Suprapubic skin (tissue), 4 donors: ENCODE measurements around the gene SHCBP1L. TPM values are rescaled to one million over a fixed set of nuclear protein-coding genes. Genes with fewer than 3 reads are reported as not detected.
"Not testable (repeated sequence)": the region's sequence is repeated elsewhere in the genome, so short reads cannot be mapped to it uniquely, and the experiment has no call there.

Experiments used
- DNase-seq, 2 donors: peaks; one replicate each; pipeline ENCODE4 v3.0.0-alpha.2; 2019; ENCODE audit warnings: low spot score in 2 of 2
- H3K27ac ChIP-seq: fragments of 200-600 bp; sonication (generic); one replicate; pipeline ENCODE4 v1.5.1; 2019
- H3K27me3 ChIP-seq: fragments of 200-600 bp; sonication (generic); one replicate; pipeline ENCODE4 v1.5.1; 2019
- H3K36me3 ChIP-seq: fragments of 200-600 bp; sonication (generic); one replicate; pipeline ENCODE4 v1.5.1; 2019
- H3K4me1 ChIP-seq: fragments of 200-600 bp; sonication (generic); one replicate; pipeline ENCODE4 v1.5.1; 2019
- H3K4me3 ChIP-seq: fragments of 200-600 bp; sonication (generic); one replicate; pipeline ENCODE4 v1.5.1; 2019; ENCODE audit warnings: mild to moderate bottlenecking
- H3K9me3 ChIP-seq: fragments of 200-600 bp; sonication (generic); one replicate; pipeline ENCODE4 v1.5.1; 2019
- EP300 ChIP-seq: sonication (generic); formaldehyde crosslinking; IDR thresholded peaks from one replicate; pipeline ENCODE4 v1.6.1; 2017; ENCODE audit warnings: antibody characterized with exemption
- POLR2A ChIP-seq, 2 donors: fragments of 450-650 bp; IDR thresholded peaks; one replicate each; pipeline ENCODE4 v1.6.1; 2017; ENCODE audit warnings: antibody characterized with exemption in 2 of 2, mild to moderate bottlenecking in 2 of 2, moderate library complexity in 2 of 2
- POLR2AphosphoS5 ChIP-seq, 3 donors: sonication (generic); formaldehyde crosslinking; IDR thresholded peaks; one replicate each; pipeline ENCODE4 v1.6.1; 2017; ENCODE audit warnings: antibody characterized with exemption in 3 of 3
- WGBS: methylation state at CpG from one replicate; pipeline ENCODE4 v1.1.5; 2018; 5-methylcytosine and 5-hydroxymethylcytosine counted together
- total RNA-seq, 4 donors: library from RNA; depleted of rRNA; stranded (reverse); fragments of >200 nt; gene quantifications; one replicate each; pipeline ENCODE4 v1.1.0, GENCODE V29; 2016
- TF ChIP-seq, protein P1 (sequence below), 2 donors: fragments of 200-600 bp in 1 of 2; fragments of 450-650 bp in 1 of 2; sonication (generic) in 1 of 2; IDR thresholded peaks; one replicate each; pipeline ENCODE4 v1.5.1; 2016 to 2019; ENCODE audit warnings: antibody characterized with exemption in 2 of 2, mild to moderate bottlenecking in 1 of 2, moderate library complexity in 1 of 2

Gene SHCBP1L
- total RNA-seq, 4 donors from 2014 or later, result not detected

DNA sequence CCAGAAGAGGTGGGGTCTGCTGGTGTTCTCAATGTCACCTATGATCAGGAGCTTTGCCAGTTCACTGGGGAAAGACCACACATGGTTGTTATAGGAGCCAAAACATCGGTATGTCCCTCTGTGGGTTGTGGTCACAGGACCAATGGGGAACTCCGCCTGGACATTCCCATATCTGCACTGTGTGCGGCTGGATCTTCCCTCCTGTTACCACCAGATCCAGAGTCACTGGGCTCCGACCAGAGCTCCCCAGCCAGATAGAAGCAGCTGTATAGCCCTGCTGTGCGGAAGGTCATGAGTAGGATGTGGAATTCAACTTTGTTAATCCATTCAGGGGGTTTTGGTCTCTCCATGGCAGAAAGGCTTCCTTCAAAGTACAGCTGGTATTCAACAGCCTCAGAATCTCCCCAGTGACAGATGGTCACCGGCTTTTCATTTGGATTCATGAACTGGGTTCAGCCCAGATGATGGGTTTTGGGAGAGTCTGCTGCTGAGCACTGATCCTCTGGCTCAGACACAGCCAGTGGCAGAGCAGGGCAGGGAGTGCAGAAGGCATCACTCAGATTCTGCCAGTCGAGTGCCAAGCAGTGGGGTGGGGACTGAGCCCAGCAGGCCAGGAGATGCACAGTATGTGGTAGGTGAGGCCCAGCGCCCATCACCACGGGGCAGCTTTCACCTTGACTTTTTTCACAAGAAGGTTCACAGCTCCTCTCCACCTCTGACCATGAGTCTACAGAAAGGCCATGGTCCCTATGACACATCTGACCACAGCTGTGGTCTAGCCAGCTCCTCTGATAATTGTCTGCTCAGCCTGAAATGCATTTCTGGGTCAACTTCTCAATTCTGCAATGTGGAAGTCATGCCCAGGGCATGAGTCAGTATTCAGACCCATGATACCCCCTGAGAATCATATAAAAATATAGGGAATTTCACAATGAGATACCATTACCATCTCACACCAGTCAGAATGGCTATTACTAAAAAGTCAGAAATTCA, 2.9 kb upstream of the SHCBP1L start:
- peaks cover 19% of the 10 kb centered on the region for H3K27me3 ChIP-seq
- H3K4me1 ChIP-seq, result peaks cover 11% of the 10 kb centered on the region
- 63% methylated on average over 2 of the region's 9 CpGs for WGBS
- TF ChIP-seq EP300, result no peak
- no peak for TF ChIP-seq POLR2A (IDR thresholded peaks at IDR 0.05)
- TF ChIP-seq POLR2AphosphoS5 (IDR thresholded peaks at IDR 0.05), result no peak
- TF ChIP-seq, protein P1, sequence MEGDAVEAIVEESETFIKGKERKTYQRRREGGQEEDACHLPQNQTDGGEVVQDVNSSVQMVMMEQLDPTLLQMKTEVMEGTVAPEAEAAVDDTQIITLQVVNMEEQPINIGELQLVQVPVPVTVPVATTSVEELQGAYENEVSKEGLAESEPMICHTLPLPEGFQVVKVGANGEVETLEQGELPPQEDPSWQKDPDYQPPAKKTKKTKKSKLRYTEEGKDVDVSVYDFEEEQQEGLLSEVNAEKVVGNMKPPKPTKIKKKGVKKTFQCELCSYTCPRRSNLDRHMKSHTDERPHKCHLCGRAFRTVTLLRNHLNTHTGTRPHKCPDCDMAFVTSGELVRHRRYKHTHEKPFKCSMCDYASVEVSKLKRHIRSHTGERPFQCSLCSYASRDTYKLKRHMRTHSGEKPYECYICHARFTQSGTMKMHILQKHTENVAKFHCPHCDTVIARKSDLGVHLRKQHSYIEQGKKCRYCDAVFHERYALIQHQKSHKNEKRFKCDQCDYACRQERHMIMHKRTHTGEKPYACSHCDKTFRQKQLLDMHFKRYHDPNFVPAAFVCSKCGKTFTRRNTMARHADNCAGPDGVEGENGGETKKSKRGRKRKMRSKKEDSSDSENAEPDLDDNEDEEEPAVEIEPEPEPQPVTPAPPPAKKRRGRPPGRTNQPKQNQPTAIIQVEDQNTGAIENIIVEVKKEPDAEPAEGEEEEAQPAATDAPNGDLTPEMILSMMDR (IDR thresholded peaks at IDR 0.05), result no peak
- H3K27ac ChIP-seq, result no peak overlapping the region
- no peak overlapping the region for H3K4me3 ChIP-seq
- DNase-seq, result no peak
- no peaks in the 10 kb centered on the region for H3K9me3 ChIP-seq
- H3K36me3 ChIP-seq, result no peaks in the 10 kb centered on the region

DNA sequence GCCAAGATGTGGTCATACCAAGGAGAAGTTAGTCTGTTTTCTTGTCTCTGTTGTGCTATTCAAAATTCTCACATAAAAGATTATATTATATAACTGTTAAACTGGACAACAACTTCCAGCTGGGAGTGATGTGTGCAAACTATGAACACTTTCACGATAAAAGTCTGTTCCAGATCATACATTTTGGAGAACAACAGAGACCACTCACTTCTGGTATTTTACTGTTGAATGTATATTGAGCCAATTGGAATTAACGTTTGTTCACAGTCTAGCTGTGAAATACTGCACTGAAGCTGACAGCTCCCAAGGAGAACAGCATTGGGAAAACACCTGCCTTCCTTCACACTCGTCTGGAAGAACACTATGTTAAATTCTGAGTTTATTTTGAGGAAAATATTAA, 860 bp upstream of the SHCBP1L start:
- Histone ChIP-seq H3K4me1 (peaks cover 11% of the 10 kb centered on the region), H3K27me3 (peaks cover 19% of the 10 kb centered on the region), H3K9me3 (no peaks in the 10 kb centered on the region), H3K4me3 (no peak overlapping the region), H3K27ac (no peak overlapping the region), H3K36me3 (no peaks in the 10 kb centered on the region)
- no peak for DNase-seq
- WGBS, result 74% methylated on average over 3 of the region's 3 CpGs
- TF ChIP-seq EP300 (no peak), POLR2A (IDR thresholded peaks at IDR 0.05) (no peak)
- TF ChIP-seq, protein P1 (IDR thresholded peaks at IDR 0.05), result no peak

DNA sequence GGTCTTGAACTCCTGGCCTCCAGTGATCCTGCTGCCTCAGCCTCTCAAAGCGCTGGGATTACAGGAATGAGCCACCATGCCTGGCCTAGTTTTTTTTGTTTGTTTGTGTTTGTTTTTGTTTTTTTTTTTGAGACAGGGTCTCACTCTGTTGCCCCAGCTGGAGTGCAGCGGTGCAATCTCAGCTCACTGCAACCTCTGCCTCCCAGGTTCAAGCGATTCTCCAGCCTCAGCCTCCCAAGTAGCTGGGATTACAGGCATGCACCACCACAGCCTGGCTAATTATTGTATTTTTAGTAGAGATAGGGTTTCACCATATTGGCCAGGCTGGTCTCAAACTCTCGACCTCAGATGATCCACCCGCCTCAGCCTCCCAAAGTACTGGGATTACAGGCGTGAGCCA, 9.6 kb downstream of the SHCBP1L start:
- H3K4me1 ChIP-seq, H3K27ac ChIP-seq, H3K4me3 ChIP-seq, H3K36me3 ChIP-seq, DNase-seq, H3K9me3 ChIP-seq: not testable (repeated sequence)
- H3K27me3 ChIP-seq, result peaks cover 16% of the 10 kb centered on the region
- WGBS, result 96% methylated on average over 6 of the region's 6 CpGs

DNA sequence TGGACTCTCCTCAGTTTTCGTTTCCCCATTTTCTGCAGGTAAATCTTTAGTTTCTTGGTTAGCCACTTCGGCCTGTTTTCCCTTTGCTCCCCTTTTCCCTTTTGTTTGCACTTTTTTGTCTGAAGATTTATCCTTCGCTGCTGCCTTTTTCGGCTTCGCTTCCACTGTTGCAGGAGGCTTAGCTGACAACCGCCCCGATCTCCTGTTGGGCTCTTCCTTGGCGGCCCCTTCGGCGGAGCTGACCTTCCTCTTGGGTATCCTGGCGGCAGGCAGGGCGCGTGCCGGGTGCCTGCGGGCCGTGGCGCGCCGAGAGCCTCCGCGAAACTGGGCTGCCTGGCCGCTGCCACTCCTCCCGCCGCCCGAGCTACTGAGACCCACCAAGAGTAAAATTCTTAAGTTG, 10.8 kb downstream of the SHCBP1L start:
- H3K9me3 ChIP-seq, H3K4me1 ChIP-seq, H3K27ac ChIP-seq, H3K4me3 ChIP-seq, H3K36me3 ChIP-seq, DNase-seq: not testable (repeated sequence)
- WGBS, result 40% methylated on average over 25 of the region's 25 CpGs
- H3K27me3 ChIP-seq, result peaks cover 16% of the 10 kb centered on the region

DNA sequence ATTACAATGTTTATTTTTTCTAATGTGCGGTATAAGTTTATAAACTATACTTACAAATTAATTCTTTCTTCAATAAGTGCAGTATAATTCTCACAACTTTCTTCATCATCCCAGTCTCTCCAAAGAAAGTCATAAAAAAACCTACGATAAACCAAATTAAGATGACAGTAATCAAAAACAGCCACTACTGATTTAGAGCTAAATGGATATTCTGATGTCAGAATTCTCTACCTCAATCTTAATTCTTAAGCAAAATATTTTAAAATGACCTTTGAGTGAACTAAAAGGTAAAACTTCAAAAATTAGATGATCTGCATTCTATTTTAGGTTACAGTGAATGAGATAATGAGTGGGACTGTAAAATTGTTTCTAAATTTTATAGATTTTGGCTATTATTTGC, 13.6 kb downstream of the SHCBP1L start:
- TF ChIP-seq EP300, result no peak
- TF ChIP-seq POLR2AphosphoS5 (IDR thresholded peaks at IDR 0.05), result no peak
- TF ChIP-seq POLR2A (IDR thresholded peaks at IDR 0.05), result no peak
- TF ChIP-seq, protein P1 (IDR thresholded peaks at IDR 0.05), result no peak
- H3K27me3 ChIP-seq, result peaks cover 16% of the 10 kb centered on the region
- WGBS, result 93% methylated on average over 2 of the region's 2 CpGs
- no peaks in the 10 kb centered on the region for H3K36me3 ChIP-seq
- H3K4me1 ChIP-seq, result no peaks in the 10 kb centered on the region
- H3K4me3 ChIP-seq, result no peak overlapping the region
- H3K9me3 ChIP-seq, result no peaks in the 10 kb centered on the region
- DNase-seq, result no peak
- H3K27ac ChIP-seq, result no peak overlapping the region

DNA sequence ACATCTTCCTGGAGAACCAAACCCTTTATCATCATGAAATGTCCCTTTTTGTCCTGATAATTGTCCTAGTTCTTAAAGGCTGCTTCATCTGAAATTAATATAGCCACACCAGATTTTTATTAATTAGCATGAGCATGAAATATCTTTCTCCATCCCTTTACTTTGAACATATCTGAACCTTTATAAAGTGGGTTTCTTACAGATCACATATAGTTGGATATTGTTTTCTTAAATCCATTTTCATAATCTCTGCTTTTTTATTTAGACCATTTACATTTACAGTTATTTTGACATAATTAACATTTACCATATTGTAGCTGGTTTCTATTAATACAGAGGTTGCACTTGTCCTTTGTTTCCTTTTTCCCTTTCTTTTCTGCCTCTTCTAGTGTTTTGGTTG, 17.2 kb downstream of the SHCBP1L start:
- H3K27me3 ChIP-seq, result peaks cover 9% of the 10 kb centered on the region
- DNase-seq, result no peak
- no peaks in the 10 kb centered on the region for H3K4me1 ChIP-seq
- H3K9me3 ChIP-seq, result no peaks in the 10 kb centered on the region
- H3K36me3 ChIP-seq, result no peaks in the 10 kb centered on the region
- TF ChIP-seq POLR2A (IDR thresholded peaks at IDR 0.05) (no peak), EP300 (no peak), POLR2AphosphoS5 (IDR thresholded peaks at IDR 0.05) (no peak)
- TF ChIP-seq, protein P1 (IDR thresholded peaks at IDR 0.05), result no peak
- H3K4me3 ChIP-seq, result no peak overlapping the region
- H3K27ac ChIP-seq, result no peak overlapping the region
